Dermis microvascular lymphatic vessel endothelial cell (primary cell): ENCODE data around the gene PRKG1. TPM values are rescaled to one million over a fixed set of nuclear protein-coding genes. Genes with fewer than 3 reads are reported as not detected.
A peak's percentile ranks its signal among the peaks of the same experiment; 100 is the strongest.

ENCODE experiments used
- DNase-seq, 2 donors: peaks; one replicate each; pipeline versions ENCODE4 v3.0.0 to v3.0.0-alpha.2; 2010; ENCODE audit warnings: low read depth in 2 of 2
- total RNA-seq: library from RNA; depleted of rRNA; stranded (reverse); fragments of >200 nt; gene quantifications from 2 replicates; pipeline ENCODE4 v1.2.1, GENCODE V29; 2014

The PRKG1 gene
- total RNA-seq, result 0.64 and 2.7 TPM in 2 replicates

- peak in 1 of 2 donors; percentile 27 for DNase-seq
These were observed at the start of gene PRKG1 for GRCh38 chr10:51074238-51075028. TSS of gene PRKG1 (plus strand) at chr10:51074487.

- DNase-seq, result no peak
These were observed 45.9 kb upstream of the PRKG1 start for GRCh38 chr10:51028420-51028819.

GRCh38 chr10:51029172-51029641 lies 45.1 kb upstream of the PRKG1 start:
- no peak for DNase-seq

DNA sequence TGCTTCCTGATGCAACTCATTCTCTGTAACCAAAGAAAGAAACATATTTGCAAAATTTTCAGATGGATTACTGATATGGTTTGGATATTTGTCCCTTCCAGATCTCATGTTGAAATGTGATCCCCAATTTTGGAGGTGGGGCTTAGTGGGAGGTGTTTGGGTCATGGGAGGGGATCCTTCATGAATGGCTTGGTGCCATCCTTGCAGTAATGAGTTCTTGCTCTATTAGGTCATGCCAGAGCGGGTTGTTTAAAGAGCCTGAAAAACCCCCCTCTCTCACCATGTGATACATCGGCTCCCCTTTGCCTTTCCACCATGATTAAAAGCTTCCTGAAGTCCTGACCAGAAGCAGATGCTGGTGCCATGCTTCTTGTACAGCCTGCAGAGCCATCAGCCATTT lies 43.8 kb upstream of the PRKG1 start:
- no peak for DNase-seq

- no peak for DNase-seq
These were observed 42.3 kb upstream of the PRKG1 start for GRCh38 chr10:51031950-51032349.

GRCh38 chr10:51034769-51035168 lies 39.5 kb upstream of the PRKG1 start:
- DNase-seq, result no peak

DNA sequence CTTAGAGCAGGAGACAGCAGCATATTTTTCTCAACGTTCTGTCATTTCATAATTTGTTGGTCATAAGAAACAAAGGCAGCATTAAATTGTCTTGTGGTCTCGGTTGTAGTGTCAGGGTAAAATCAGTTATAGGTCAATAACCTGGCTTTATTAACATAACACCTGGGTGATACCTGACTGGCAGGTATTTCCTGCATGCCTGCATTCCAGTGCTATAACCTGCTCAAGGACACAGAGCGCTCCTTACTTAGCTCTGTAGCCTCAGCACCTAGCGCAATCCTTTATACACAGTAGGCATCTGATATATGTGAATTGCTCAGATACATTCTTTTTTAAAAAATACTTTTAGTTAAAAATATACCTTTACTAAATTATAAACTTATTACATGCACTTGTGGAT lies 38.9 kb upstream of the PRKG1 start:
- DNase-seq, result no peak

GRCh38 chr10:51045871-51046270 lies 28.4 kb upstream of the PRKG1 start:
- DNase-seq, result no peak

DNA sequence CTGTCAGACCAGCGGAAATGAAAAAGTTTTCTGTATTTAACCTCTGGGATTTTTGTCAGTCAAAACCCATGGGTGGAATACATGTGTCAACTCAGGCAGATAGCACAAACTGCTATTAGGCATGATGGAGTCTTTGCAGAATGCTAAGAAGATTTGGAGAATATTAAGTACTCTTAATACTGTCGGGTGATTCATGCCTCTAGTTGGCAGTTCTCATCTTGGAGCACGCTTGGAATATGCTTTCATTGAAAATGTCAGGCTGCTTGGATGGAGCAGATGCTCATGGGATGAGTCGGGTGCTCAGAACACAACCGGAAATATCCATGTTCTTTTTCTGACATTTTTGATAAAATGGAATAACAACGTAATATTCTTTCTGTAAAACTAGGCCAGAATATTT lies 27.6 kb upstream of the PRKG1 start:
- DNase-seq, result no peak

DNA sequence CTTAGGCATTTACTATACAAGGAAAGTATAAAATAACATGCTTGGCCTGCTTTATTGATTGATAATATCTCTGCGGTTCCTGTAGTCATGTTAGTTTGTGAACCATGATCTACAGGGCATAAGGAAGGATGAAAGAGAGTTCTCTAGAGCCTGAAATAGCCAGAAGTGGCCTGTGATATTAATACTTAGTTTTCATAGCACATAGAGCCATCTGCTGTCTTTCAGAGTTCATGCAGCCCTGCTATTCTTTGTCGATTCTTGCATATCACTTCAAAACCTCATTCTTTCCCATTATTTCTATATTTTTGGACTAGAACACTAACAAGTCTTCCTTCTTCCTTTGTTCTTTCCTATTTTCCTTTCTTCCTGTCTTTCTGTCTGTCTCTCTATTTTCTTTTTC lies 26.4 kb upstream of the PRKG1 start:
- no peak for DNase-seq

GRCh38 chr10:51048792-51049191 lies 25.5 kb upstream of the PRKG1 start:
- DNase-seq, result no peak

DNA sequence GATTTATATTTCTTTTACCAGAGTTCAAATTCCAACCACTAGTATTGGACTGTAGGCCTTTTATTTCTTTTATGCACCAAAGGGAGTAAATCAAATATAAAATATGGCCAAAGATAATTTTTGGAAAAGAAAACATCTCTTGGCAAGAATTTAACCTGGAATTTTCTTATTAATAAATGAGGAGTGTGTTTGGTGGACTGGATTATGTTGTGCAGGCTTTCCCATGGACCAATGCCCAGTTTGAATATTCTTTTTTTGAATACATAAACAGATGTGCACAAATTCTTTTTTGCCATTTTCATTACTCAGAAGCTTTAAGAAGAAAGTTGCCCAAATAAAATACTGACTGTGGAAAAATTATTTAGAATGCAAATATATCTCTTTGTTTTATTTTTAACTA lies 22.1 kb upstream of the PRKG1 start:
- DNase-seq, result no peak

- no peak for DNase-seq
These were observed 16.4 kb upstream of the PRKG1 start for GRCh38 chr10:51057925-51058324.

GRCh38 chr10:51063166-51063565 lies 11.1 kb upstream of the PRKG1 start:
- DNase-seq, result no peak

GRCh38 chr10:51063659-51064535 lies 10.4 kb upstream of the PRKG1 start:
- peak; percentile 41 to 51 for DNase-seq

DNA sequence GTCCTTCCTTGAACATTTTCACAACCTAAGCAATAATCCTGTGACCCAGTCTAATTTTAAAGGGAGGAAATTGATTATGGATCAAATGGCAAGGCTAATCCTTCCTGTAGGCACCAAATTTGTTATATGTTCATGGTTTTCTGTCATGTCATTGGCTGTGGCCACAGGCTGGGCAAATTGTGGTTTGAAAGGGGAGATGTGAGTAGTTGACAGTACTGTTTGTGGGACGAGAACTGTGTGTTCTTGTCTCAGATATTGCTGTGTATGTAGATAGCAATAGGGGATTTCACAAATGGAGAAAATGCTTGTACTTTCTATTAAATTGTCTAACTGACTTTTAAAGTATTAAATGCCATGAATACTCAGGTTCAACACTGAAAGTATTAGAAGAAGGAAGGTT lies 8.1 kb upstream of the PRKG1 start:
- no peak for DNase-seq

DNA sequence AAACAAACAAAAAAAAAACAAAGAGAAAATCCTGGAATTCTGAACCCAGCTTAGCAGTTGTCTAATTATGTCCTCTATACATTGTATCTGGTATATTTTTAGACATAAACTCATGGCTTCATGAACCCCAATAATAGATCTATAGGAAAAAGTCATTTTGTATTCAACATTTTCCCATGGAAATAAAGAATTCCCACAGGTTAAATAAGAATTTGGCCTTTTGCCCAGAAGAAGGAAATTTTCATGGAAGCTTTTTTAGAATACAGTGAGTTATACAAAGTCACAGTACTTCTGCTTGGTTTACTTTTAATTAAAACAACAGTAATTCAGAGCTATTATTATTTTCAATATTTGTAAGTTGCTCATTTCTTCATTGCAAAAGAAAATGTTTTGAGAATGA lies 2.1 kb upstream of the PRKG1 start:
- DNase-seq, result no peak

GRCh38 chr10:51072921-51073434 lies 1.3 kb upstream of the PRKG1 start:
- no peak for DNase-seq

GRCh38 chr10:51073453-51074237 lies 642 bp upstream of the PRKG1 start:
- peak in 1 of 2 donors; percentile 1 for DNase-seq

DNA sequence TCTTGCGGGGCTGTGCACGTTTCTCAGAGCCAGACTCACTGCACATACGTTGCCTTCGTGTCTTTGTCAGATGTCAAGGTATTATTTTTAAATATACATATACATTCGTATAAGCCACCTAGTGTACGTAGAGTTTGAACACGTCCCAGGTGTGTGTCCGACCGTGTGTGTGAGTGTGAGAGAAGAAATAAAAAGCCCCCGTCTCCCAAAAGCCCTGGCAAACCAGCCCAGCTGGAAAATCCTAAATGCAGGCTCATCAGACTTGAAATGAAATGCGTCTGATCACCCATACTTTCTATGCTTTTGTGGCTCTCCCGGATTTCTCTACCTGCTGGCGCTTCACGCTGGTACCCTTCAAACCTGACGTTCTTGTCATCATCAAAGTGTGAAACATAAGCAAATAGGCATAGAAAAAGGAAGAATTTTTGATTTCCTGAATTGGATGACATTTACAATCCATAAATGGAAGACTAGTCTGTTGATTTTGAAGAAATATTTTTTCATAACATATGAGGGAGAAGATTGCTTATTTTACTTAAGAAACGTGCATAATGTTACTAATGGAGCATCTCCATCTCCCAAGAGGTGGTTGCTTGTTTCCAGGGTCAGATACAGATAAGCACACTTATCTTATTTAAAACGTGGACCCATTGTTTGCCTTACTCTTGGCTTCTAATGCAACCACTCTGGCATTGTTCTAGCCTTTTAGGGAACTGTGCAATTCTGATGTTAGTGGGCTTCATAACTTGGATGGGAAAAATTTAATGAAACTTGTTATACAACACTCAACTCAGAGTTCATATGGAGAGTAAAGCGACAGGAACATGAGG lies 971 bp downstream of the PRKG1 start:
- DNase-seq, result no peak

GRCh38 chr10:51075873-51076229 lies 1.6 kb downstream of the PRKG1 start:
- no peak for DNase-seq
